ENCODE data around the gene AP1G2. TPM values are rescaled to one million over a fixed set of nuclear protein-coding genes. Genes with fewer than 3 reads are reported as not detected.

The AP1G2 gene
- total RNA-seq, 1 donor from 2014 or later, result 93.4 TPM

DNA sequence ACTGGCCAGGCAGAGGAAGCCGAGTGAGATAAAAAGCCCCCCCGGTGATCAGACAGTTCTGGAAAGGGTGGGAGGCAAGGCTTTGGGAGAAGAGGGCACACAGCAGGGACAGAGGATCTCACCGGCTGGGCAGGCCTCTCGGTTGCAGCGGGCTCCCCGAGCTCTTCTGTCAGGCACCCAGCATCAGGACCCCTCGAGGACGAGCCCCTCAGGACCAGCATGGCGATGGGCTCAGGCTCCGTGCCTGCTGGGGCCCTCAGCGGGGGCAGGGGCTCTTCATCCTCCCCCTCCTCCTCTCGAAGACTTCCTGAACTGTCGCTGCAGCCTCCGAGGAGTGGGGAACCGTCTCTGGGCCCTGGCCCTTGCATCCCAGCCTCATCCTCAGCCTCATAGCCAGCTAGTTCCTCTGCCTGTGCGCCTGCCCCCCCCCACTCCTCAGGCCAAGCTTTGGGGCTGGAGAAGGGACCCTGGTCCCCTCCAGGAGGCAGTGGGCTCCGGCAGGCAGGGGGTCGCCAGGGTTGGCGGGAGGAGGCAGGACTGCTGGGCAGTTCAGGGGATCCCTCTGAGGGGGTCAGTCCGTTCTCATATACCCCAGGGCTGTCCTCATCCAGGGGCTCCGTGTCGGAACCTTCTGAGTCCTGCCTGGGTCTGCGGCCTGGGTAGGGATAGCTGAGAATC lies 3.4 kb upstream of the AP1G2 start:
- no peak for DNase-seq (ENCODE audit: low read depth)
- Histone ChIP-seq H3K4me3 (ENCODE audit: low read depth, low read length) (no peak overlapping the region), H3K36me3 (ENCODE audit: control insufficient read depth, insufficient read depth, low read length) (no peaks in the 10 kb centered on the region), H3K27me3 (ENCODE audit: control insufficient read depth, insufficient read depth, low read length) (peaks cover 37% of the 10 kb centered on the region)
- TF ChIP-seq, protein P1, sequence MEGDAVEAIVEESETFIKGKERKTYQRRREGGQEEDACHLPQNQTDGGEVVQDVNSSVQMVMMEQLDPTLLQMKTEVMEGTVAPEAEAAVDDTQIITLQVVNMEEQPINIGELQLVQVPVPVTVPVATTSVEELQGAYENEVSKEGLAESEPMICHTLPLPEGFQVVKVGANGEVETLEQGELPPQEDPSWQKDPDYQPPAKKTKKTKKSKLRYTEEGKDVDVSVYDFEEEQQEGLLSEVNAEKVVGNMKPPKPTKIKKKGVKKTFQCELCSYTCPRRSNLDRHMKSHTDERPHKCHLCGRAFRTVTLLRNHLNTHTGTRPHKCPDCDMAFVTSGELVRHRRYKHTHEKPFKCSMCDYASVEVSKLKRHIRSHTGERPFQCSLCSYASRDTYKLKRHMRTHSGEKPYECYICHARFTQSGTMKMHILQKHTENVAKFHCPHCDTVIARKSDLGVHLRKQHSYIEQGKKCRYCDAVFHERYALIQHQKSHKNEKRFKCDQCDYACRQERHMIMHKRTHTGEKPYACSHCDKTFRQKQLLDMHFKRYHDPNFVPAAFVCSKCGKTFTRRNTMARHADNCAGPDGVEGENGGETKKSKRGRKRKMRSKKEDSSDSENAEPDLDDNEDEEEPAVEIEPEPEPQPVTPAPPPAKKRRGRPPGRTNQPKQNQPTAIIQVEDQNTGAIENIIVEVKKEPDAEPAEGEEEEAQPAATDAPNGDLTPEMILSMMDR (IDR thresholded peaks at IDR 0.05; ENCODE audit: insufficient read depth, low read length, poor library complexity, severe bottlenecking), result no peak

- peaks cover 25% of the 10 kb centered on the region for H3K27me3 ChIP-seq (ENCODE audit: control insufficient read depth, insufficient read depth, low read length)
- TF ChIP-seq, protein P1 (IDR thresholded peaks at IDR 0.05; ENCODE audit: insufficient read depth, low read length, poor library complexity, severe bottlenecking), result peak; percentile 9
- no peak for DNase-seq (ENCODE audit: low read depth)
- H3K36me3 ChIP-seq (ENCODE audit: control insufficient read depth, insufficient read depth, low read length), result peaks cover 1% of the 10 kb centered on the region
- no peak overlapping the region for H3K4me3 ChIP-seq (ENCODE audit: low read depth, low read length)
These were observed 2.0 kb upstream of the AP1G2 start for GRCh38 chr14:23569443-23570151.

GRCh38 chr14:23568600-23569331 lies 1.2 kb upstream of the AP1G2 start:
- Histone ChIP-seq H3K36me3 (ENCODE audit: control insufficient read depth, insufficient read depth, low read length) (peaks cover 1% of the 10 kb centered on the region), H3K4me3 (ENCODE audit: low read depth, low read length) (no peak overlapping the region), H3K27me3 (ENCODE audit: control insufficient read depth, insufficient read depth, low read length) (peaks cover 25% of the 10 kb centered on the region)
- TF ChIP-seq, protein P1 (IDR thresholded peaks at IDR 0.05; ENCODE audit: insufficient read depth, low read length, poor library complexity, severe bottlenecking), result peak; percentile 57
- no peak for DNase-seq (ENCODE audit: low read depth)

DNA sequence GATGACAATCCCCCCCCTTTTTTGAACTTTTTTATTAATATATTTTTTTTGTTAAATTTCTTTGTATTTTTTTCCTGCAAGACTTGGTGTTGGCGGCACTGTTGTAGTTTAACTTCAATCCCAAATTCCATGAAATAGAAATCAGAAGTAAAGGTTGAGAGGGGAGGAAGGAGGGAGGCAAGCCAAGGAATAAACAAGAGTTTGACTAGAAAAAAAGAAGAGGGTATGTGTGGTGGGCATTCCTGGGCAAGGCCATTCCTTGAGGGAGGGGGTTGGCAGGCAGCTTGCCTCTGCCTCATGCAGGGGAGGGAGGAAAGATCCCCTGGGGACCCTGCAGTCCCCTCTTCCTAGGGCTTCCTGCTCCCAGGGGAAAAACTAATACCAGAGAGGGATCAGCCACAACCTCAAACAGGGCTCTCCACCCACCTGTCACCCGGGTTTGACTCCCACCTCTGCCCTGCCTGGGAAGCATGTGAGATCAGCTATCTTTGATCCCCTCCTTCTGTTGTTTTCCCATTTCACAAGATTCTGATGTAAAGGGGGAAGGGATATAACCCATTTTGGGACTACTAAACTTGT lies 519 bp upstream of the AP1G2 start:
- DNase-seq (ENCODE audit: low read depth), result no peak
- Histone ChIP-seq H3K4me3 (ENCODE audit: low read depth, low read length) (peak overlapping the region; percentile 69), H3K36me3 (ENCODE audit: control insufficient read depth, insufficient read depth, low read length) (peaks cover 1% of the 10 kb centered on the region), H3K27me3 (ENCODE audit: control insufficient read depth, insufficient read depth, low read length) (peaks cover 20% of the 10 kb centered on the region)
- TF ChIP-seq, protein P1 (IDR thresholded peaks at IDR 0.05; ENCODE audit: insufficient read depth, low read length, poor library complexity, severe bottlenecking), result no peak

- Histone ChIP-seq H3K4me3 (ENCODE audit: low read depth, low read length) (peak overlapping the region; percentile 69), H3K36me3 (ENCODE audit: control insufficient read depth, insufficient read depth, low read length) (peaks cover 1% of the 10 kb centered on the region), H3K27me3 (ENCODE audit: control insufficient read depth, insufficient read depth, low read length) (peaks cover 10% of the 10 kb centered on the region)
- TF ChIP-seq, protein P1 (IDR thresholded peaks at IDR 0.05; ENCODE audit: insufficient read depth, low read length, poor library complexity, severe bottlenecking), result peak; percentile 24
- no peak for DNase-seq (ENCODE audit: low read depth)
These were observed 809 bp downstream of the AP1G2 start for GRCh38 chr14:23566778-23567185.
